ENCODE results near the gene ST7.

ST7 gene

GRCh38 chr7:117072620-117073118 is 119.4 kb downstream of the ST7 start:
- peak; percentile 97 for DNase-seq

DNA sequence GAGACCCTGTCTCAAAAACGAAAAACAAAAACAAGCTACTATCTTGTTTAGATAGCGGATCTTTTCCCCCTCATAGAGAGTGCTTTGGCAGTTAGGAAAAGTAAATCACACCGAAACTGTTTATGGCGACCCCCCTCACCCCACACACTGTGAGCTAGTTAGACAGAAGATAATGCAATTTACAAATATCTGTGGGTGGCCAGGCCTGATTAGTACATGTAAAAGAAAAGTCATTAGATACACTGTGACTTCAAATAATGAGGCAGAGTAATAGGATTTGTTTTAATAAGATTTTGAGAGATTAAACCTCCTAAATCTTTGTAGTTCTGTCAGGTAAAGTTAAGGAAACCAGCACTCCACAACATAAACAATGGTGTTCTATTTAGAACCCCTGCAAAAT is 121.1 kb downstream of the ST7 start:
- no peak for DNase-seq

GRCh38 chr7:117075934-117076333 is 122.6 kb downstream of the ST7 start:
- DNase-seq, result no peak

GRCh38 chr7:117076426-117076943 is 123.2 kb downstream of the ST7 start:
- DNase-seq, result no peak

- DNase-seq, result no peak
These were observed 124.4 kb downstream of the ST7 start for GRCh38 chr7:117077658-117078057.

GRCh38 chr7:117082647-117083046 is 129.3 kb downstream of the ST7 start:
- no peak for DNase-seq

DNA sequence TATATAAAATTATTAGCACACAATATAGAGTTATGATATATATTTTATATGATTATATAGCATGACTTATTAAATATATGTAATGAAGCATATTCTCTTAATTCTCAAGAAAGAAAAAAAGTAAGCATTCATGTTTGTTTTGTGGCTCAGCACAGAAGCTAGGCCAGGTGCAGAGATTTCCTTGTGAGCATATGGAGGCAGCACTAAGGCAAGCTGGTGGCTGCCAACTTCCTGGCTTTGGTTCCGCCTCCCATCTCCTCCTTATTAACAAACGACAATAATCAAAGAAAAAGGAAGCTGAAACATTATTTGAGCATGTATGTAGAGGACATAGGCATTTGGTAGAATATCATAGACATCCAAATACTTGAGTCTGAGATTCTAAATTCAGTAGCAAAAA is 130.3 kb downstream of the ST7 start:
- DNase-seq, result no peak

DNA sequence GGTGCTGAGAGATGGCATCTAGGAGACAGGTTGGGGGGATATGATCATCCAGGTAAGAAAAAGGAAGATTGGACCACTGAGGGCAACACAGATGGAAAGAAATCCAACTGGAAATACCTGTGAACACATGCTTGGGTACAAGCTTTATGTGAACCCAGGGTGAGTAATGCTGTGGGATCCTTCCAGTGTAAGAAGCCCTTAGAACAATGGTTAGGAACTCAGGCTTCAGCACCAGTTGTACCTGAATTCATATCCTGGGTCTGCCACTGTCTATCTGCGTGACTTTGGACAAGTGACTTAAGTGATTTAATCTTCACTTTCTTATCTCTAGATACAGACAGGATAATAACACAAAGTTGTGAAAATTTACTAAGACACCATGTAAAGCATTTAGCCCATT is 131.0 kb downstream of the ST7 start:
- DNase-seq, result no peak

DNA sequence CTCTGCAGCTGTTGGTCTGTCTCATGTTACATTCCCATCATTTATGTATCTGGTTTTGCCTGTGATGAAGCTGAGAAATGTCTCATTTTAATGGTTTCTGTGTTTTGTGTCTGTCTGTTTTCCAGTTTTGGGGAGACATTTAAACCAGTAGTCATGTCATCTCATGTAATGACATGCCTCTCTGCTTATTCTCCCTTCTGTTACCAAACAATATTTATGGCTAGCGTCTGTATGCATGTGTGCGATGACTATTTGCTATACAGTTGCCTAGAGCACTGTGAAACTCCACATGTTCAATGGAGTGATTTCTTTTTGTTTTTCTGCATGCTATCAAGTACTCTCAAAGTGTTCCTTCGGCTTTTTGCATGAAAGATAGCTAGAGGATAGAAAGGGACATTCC is 132.0 kb downstream of the ST7 start:
- no peak for DNase-seq

- no peak for DNase-seq
These were observed 132.6 kb downstream of the ST7 start for GRCh38 chr7:117085769-117086463.

GRCh38 chr7:117086788-117087187 is 133.5 kb downstream of the ST7 start:
- DNase-seq, result no peak

DNA sequence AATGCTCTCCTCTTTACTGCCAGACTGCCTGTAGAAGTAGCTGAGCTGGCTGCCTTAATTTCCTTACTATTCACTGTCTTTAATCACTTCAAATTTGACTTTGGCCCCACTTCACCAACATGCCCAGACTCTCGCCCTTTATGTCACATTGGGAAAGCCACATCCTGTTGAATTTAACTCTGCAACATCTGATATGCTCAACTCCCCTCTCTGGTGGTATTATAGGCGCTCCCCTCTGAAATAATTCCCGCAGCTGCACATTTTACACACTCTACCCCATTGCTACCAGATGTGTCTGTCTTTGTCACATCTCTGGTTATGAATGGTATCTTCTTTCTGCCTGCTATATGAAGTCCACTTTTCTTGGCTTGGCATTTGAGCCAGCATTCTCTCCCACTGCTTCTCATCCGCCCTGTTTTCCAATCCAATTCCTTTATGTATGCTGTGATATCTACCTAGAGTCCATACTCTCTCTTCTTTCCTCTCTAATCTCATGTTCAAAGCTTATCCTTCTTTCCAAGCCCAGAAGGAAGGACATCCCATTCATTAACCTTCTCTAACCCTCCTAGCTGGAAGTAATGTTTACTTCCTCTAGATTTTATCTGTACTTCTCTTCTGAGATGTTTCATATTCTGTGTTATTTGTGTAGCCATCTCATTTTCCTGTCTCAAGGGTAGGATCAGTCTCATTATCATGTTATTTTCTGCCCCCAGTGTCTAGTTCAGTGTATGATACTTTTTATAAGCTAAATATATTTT is 134.5 kb downstream of the ST7 start:
- DNase-seq, result no peak

- DNase-seq, result no peak
These were observed 135.4 kb downstream of the ST7 start for GRCh38 chr7:117088623-117089194.

GRCh38 chr7:117090791-117091190 is 137.5 kb downstream of the ST7 start:
- no peak for DNase-seq

- DNase-seq, result no peak
These were observed 138.4 kb downstream of the ST7 start for GRCh38 chr7:117091721-117092120.

DNA sequence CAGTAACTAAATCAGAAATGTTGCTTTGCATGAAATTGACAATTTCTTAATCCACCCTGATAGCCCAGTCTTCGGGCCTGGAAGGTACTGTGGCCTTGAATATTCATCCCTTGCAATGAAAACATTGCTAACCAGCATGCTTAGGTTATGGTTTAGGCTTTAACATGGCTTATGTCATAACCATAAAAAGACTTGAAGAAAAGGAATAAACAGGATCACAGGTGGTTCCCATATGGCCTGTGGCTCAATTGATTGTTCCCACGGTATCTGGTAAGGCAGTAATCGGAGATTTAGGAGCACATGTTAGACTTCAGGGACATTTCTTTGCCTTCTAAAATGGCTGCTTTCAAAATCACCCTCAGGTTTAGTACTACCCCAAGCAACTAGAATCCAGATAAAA is 139.5 kb downstream of the ST7 start:
- DNase-seq, result no peak

DNA sequence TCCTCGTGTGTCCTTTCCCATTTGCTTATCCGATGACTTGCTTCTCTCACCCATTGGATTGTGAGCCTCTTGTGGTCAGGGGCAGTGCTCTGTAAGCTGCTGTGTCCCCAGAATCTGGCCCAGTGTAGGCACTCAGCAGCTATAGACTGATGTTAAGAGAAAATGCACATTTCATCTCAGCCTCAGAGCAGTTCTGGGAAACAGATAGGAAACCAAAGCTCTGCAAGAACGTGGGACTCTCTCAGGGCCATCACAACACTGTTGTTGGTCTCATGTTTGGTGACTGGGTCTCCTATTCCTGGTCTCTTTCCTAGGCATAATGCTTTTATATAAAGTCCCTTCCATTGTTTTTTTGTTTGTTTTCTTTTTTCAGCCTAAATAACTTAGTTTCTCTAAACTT is 141.2 kb downstream of the ST7 start:
- no peak for DNase-seq

GRCh38 chr7:117095055-117095454 is 141.8 kb downstream of the ST7 start:
- DNase-seq, result no peak

DNA sequence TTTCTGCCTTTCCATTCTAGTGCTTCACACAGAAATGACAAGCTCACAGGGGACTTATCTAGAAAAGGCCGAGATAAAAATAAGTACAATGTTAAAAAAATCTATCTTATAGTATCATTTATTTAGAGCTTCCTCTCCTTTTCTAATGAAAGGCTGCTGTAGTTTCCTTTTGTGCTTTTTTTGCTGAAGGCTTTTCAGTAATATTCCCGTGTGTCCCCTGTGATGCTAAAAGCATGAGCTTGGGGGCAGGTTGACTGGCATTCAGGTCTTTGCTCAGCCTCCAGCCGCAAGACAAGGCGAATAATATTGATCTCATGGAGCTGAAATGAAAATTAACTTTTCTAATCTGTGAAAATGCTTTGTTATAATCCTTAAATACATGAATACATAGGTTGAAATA is 143.0 kb downstream of the ST7 start:
- no peak for DNase-seq

DNA sequence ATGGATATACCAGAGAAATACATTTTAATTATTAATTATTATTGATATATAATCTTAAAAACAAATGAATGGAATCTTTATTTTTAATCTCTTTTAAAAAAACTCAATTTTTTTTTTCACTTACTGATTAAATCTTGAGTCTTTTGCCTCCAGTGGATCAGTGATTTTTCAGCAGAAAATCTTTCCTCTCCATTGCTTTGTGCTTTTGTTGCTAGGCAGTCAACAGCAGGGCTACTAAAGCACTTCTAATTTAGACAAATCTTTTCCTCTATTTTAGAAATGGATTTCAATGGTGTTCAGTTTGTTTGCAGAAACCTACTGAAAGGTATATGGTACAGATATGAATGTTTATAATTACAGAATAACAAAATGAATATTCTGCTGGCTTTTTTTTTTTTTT is 143.6 kb downstream of the ST7 start:
- no peak for DNase-seq

DNA sequence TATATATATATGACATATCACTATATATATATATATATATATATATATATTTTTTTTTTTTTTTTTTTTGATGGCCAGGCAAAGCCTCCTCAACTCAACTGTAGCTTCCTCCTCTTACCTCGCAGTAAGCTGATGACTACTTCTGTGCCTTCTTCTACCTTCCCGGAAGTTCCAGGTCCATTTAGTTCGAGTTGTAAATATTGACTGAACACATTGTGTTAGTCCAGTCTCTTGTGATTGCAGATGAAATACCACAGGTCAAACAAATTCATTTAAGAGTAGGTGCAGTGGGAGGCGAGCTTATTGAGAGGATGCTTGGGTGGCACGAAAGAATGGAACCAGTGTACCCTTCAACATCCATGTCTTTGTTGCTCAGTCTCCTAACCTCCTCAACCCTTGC is 144.6 kb downstream of the ST7 start:
- DNase-seq, result no peak

DNA sequence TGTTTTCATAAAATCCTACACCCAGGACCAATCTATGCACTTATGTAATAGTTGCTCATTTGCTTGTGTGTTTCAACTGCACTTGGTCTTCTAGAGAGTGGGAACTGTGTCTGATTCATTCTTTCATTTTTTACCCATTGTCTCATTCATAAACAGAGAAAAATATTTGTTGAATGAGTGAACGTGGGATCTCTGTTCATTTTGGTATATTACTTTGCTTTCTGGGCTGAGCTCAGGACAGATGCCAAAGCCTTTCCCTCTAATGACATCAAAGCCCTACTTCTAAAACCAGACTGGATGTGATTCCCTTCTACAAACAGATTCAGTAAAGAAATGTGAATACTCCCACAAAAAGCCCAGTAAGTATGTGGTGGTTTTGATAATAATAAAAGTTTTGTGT is 145.2 kb downstream of the ST7 start:
- no peak for DNase-seq

- no peak for DNase-seq
These were observed 147.7 kb downstream of the ST7 start for GRCh38 chr7:117101026-117101425.

Measured in NCI-H1092 treated with DMSO at 0.1 percent for 48 hours (cell line).